GM19397 (cell line): Measurements from ENCODE around the gene TRIO.

Experiments
- ATAC-seq: cut with Tn5 transposase; IDR thresholded peaks from one replicate; pipeline ENCODE4 v1.9.1; 2021; ENCODE audit warnings: mild to moderate bottlenecking, moderate library complexity; ENCODE audit not compliant: unreplicated experiment

The TRIO gene

DNA sequence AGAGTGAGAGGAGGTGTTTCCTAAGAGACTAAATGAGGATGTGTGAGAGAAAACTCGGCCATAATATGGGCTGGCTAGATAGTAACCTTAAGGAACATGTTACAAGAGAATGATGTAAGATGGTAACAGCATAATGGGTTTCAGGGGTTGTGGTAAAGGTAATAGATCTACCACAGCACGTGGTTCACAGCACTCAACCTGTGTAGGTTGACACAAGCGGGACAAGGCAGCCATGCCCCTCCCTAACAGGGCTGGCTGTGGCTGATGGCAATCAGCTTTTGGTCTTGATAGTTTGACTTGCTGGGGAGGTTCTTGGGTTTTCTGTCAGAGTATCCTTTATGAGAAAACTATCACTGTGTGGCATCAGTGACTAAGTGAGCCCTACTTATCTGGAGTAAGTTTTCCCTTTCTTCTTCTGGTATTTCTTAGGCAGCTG is 138.6 kb downstream of the TRIO start:
- peak; percentile 77 for ATAC-seq

DNA sequence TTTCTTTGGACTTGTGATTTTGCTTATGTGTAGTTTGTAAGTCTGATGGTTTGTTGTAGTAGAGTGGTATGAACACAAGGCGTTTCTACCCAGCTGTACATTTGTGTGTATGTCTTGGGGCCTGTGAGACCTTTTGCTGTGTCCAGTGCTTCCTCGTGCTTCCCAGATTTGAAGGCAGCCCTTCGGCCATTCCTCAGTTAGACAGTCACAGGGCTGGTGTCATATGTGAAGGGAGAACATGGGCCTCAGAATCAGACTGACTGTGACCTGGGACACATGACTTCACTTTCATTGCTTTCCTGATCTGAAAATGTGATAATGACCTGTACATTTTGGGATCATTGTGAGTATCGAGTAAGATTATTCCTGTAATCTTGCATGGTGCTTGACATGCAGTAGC is 140.0 kb downstream of the TRIO start:
- ATAC-seq = no peak

GRCh38 chr5:14284392-14285148 is 141.4 kb downstream of the TRIO start:
- no peak for ATAC-seq

DNA sequence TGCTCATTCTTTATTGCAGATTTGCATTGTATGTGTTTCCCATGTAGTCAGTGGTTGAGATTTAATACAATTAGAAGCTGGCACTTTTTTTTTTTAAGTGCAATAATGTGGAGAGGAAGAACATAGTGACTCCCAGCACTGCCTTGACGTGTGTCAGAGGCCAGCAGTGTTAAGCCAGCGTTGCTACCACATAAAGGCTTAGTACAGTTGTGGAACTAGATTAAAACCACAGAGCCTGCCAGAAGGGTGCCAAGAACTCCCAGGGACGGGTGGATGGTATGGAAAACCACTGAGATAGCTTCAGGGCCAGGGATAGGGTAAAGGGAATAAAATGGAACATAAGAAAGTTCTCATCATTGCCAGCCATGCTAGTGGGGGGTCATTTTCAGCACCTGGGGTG is 142.9 kb downstream of the TRIO start:
- ATAC-seq = no peak

DNA sequence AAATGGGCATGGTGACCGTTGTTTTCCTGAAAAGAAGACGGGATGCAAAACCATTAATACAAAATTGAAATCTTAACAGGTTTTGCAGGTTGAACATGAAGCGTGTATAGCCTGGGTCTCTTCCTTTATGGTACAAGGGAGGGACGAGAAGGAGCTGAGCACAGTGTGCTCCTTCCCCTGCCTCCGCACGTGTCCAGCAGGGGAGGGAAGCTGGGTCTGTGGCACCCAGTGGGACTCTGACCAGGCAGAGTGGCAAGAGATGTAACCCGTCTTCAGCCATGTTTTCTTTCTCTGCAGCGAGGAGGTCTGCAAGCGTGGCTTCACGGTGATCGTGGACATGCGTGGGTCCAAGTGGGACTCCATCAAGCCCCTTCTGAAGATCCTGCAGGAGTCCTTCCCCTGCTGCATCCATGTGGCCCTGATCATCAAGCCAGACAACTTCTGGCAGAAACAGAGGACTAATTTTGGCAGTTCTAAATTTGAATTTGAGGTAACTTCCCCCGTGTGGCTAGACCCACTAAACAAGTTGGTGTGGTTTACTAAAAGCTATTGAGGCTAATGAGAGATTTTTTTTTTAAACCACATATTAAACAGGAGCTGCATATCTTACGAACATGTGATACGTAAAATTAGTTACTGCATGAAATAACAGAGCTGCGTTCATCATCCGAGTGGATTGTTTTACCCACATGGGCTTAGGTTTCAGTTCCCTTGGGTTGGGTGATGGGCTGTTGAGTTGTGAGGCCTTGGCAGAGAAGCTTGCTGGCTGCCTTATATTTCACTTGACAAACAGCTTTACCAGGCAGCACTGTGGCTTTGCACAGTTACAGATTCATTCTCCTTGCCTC is 143.7 kb downstream of the TRIO start:
- ATAC-seq = peak; percentile 81

DNA sequence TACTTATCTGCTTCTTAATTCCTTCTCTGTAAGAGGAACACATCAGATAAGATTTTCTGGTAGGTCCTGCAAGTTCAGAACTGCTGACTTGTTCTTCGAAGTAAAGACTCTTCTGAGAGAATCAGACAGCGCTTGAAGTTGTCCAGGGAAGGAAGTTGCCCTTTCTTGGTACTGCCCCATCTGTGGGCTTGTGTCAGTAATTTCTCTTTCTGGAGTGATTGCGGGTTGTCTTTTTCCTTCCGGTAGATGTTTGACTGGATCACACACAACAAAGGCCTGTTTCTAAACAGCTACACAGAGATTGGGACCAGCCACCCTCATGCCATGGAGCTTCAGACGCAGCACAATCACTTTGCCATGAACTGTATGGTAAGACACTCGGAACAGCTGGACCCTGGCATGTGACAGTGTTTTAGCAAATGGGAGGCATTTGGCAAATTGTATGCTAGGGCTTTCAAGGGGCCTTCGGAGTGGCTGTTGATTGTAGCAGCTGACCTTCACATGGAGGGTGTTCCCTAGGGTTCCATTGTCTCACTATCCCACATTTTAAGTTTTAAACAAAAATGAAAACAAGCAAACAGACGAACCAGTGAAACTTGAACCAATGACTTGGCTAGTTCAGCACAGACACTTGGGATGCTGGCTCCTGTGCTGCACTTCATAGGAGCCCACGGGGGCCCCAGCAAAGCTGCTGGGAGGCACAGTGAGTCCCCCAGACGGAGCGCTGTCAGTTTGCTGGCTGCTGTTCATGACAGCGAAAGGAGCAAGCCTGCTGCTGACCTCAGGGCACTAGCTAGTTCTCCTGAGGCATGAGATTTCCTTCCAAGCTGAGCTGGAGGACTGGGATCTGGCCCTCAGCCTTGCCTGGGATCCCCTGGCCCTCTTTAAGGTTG is 149.9 kb downstream of the TRIO start:
- ATAC-seq = no peak

DNA sequence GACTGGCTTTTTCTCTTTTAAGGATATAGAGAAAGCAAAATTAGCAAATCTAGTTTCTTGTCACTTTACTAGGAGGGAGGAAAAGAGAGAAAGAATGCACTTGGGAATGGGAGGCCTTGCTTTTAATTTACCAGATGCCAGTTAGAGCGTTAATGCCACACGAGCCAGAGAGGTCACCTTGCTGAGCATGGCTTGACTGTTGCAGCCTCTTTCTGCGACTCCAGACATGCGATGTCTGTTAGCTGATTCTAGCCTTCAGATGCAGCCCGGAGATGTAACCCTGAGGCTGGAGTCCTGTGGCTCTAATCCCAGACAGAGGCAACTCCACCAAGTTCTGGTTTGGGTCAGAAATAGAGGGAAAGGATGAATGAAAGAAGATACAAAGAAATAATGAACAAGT is 152.5 kb downstream of the TRIO start:
- no peak for ATAC-seq

- ATAC-seq = no peak
These were observed 153.6 kb downstream of the TRIO start for GRCh38 chr5:14296533-14297331.

DNA sequence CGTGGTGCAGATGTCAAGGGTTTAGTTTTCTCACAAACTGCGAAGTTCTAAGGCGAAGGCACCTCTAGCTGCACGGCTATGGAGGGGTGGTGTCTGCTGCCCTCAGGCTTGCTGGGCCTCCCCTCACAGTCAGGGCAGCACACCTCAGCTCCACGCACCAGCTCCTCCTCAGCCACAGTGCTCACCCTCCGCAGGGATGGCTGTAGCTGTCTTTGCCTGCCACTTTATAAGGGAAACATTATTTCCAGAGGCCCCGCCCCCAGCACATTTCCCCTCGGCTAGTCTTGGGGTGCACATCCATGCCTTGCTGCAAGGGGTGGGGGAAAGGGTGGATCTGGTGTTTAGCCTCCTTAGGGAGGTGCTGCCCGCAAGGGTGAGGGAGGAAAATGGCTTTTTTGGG is 154.6 kb downstream of the TRIO start:
- no peak for ATAC-seq

GRCh38 chr5:14298126-14298847 is 155.1 kb downstream of the TRIO start:
- ATAC-seq = no peak

DNA sequence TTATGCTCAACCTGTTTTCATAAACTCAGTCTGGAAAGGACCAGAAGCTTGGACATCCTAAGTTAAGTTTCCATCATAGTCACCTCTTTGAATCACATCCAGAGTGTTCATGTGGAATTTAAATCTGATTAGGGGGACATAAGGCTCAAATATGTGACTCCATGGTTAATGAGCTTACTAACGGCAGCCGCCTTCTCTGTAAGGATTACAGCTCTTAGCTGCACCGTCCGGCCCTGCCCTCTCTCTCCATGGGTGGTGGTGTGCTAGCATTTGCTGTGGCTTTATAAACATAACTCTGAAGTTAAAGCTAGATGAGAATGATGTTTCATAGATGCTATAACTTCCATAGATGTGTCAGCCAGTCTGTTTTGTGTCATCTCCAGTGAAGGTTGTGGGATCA is 156.5 kb downstream of the TRIO start:
- ATAC-seq = no peak

DNA sequence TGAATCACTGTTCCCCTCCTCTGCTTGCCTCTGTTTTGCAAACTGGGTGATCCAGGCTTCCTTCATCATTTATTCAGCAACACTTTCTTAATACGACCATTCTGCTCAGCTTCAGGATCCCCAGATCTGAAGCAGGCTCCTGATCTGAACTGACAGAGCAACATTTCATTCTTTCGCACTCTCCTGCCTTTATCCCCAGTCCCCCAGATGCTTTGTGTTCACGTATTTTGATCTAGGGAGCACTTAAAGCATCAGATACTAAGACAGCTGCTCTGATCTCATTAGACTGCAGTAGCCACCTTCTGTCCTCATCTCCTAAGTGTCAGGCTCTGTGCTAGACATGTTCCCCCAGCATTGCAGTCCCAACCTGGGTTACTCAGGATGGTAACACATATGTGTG is 158.0 kb downstream of the TRIO start:
- no peak for ATAC-seq

- ATAC-seq = no peak
These were observed 159.2 kb downstream of the TRIO start for GRCh38 chr5:14302330-14302729.

DNA sequence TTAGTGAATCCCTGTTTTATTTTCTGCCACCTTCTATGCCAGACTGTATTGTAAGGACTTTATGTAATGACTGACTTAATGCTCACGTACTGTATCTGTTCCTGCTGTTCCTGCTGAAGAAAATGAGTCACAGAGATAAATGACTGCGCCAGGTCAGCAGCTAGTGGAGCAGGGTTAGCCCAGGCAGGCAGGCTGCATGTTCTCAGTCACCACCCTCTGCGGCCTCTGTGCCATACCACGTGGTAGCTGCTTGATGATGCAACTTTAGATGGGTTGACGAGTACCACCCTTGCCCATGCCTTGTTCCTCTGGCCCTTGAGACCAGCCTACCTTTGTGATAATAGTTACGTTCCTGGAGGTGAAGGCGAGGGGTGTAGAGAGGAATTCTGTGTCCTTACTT is 161.9 kb downstream of the TRIO start:
- ATAC-seq = no peak

DNA sequence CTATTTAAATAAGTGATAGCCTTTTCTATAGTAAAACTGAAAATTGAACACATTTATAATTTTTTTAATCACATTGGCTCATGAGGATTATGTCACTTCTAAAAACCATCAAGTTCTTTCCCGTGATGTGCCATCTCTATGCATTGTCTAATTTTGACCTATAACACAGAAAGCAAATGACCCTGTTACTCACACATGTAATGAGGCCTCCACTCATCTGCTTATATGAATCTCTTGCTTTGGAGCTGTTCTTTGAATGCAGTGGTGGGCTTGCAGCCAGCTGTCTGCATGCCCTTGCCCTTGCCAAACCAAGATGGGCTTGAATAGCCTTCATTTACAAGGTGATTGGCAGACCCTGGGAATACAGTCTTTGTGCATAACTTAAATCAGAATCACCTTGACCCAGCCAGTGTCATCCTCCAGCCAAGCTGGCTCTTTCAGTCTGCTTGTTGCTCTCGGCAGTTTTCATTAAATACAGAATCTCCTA is 163.2 kb downstream of the TRIO start:
- no peak for ATAC-seq

DNA sequence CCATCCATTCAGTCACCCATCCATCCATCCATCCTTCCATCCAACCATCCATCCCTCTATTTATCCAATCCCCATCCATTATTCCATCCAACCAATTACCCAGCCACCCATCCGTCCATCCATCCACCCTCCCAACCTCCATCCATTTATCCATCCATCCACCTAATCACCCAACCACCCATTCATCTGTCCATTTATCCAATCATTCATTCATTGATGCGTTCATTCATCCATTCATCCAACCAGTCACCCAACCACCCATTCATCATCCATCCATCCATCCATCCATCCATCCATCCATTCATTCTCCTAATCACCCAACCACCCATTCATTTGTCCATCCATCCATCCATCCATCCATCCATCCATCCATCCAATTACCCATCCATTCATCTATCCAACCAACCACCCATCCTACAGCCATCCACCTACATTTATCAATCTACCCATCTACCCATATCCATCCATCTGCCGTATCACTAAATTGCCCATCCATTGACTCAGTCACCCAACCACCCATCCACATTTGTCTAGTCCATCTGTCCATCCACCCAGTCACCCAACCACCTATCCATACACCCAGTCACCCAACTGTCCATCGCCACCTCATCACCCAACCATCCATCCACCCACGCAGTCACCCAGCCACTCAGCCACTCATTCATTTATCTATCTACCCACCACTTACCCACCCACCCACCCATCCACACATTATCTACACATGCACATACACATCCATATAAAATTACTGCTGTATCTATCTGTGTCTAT is 165.4 kb downstream of the TRIO start:
- no peak for ATAC-seq

GRCh38 chr5:14309199-14309598 is 166.1 kb downstream of the TRIO start:
- no peak for ATAC-seq

DNA sequence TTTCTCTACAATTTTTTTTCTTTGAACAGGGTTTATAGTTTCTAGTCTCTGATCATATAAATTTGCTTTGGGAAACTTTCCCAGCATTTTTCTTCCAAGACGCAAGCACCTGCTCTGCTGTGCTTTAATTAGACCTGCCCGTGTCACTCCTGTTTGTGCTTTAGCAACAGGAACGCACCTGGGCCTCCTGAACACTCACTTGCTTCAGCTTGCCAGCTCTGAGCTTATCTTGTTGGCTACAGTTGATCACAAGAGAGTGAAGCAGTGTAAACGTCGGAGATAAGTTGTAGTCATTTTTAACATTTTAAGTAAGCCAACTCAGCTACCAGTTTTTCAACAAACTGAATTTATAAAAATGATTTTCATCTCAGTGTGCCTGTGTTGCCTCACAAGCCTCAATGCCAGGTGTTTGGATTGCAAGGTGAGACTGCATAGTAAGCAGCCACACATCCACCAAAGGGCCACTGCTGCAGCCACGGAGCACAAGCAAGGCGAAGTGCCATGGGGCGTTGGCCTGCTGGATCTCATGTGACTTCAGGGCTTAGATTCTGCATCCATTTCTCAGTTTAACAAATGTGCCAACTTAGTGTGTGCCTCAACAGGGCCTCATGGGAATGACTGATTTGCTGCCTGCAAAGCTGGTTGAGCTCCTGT is 166.9 kb downstream of the TRIO start:
- ATAC-seq = no peak
